Ovary (tissue), 3 donors: ENCODE results near the gene CIC.

Experiments
- CTCF ChIP-seq, 3 donors: fragments of 450-650 bp in 2 of 3; fragments of 200-600 bp in 1 of 3; IDR thresholded peaks; one replicate each; pipeline versions ENCODE4 v1.5.1 to v1.8.0; 2016 to 2022; ENCODE audit warnings: antibody characterized with exemption in 3 of 3, mild to moderate bottlenecking in 1 of 3
- EP300 ChIP-seq: sonication (generic); formaldehyde crosslinking; IDR thresholded peaks from one replicate; pipeline ENCODE4 v1.6.1; 2017; ENCODE audit warnings: antibody characterized with exemption
- donor health status: DM: no; HTN: no; CAD: no.

GRCh38 chr19:42250666-42251531, 18.2 kb upstream of the CIC start:
- TF ChIP-seq CTCF (IDR thresholded peaks at IDR 0.05) (no peak), EP300 (no peak)
